ENCODE measurements around the gene NCOA6.
"Not testable (repeated sequence)": the region's sequence is repeated elsewhere in the genome, so short reads cannot be mapped to it uniquely, and the experiment has no call there.

Gene NCOA6

DNA sequence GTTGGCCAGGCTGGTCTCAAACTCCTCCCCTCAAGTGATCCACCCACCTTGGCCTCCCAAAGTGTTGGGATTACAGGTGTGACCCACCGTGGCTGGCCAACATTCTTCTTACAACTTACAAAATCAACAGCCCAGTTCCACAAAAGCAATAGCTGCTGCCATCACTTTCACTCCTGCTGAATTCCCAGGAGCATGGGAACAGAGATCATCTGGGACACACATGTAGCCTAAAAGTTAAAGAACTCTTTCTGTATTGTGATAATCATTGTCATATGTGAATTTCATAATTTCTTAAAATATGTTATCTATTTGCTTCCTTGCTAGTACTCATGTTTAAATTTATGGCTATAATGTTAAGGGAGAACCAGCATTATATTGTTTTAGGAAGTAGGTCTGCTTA is 51.7 kb downstream of the NCOA6 start:
- DNase-seq: no peak

DNA sequence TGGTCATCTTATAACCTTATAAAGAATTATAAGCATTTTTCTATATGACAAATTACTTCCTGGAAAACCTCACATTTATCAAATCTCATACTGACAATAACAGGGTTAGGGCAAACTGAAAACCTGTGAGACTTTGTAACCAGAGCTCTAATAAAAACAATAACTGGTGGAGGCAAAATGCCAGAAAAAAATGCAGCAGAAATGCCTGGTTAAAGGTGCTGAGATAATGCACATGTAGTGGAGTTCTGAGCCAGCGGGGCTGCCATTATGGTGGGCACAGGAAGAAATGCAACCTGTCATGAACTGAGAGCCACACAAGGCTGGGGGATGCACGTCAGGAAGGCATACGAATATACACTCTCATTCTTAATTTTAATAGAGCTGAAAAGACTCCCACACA is 53.0 kb downstream of the NCOA6 start:
- no peak for DNase-seq

DNA sequence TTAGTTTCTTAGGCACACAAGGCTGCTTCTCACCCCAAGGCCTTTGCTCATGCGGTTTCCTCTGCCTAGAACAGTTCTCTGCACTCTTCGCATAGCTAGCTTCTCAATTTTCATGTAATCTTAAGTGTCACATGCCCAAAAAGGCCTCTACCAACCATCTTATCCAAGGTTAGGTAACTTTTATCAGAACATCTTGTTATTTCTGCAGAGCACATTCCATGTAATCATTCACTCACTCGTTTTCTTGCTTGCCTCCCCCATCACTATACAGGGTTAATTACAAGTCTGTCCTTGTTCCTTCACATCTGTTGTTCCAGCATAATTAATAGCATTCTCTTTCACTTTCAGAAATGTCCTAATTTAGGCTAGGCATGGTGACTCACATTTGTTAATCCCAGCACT is 53.8 kb downstream of the NCOA6 start:
- peak; percentile 44 for DNase-seq

DNA sequence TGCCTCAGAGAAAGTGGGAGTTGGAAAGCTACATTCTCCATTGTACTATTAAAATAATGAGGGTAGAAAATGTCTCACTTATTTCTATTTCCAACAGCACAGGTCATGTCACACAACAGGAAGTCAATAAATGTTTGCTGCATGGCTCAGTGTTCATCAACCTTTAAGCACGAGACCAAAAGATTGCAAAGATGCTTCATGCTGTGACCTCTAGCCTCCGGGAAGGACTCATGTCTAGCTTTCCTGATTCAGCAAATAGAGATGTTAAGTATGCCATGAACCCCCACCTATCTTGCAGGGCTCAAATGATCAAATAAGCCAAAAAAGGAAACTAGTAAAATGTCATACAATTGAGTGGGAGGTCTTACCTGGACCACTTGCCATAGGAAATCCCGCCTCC is 57.4 kb downstream of the NCOA6 start:
- DNase-seq: no peak

DNA sequence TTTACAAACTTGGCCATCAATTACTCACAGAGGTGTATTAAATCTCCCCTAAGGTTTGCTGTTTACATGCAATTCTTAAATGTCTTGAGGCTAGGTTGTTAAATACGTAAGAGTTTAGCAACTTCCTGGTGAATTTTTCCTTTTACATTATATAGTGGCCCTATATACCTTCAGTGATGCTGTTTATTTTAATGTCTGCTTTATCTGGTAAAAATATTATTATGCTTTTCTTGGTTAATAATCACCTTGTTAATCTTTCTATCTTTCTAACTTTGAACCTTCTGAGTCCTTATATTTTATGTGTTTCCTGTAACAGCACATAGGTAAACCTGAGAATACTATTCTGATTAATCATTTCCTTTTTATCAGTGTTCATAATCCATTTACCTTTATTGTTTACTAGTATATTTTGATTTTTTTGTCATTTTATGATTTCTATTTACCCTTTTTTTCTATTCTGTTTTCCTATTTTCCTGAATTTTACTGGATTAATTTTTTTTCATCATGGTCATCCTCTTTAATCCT is 63.4 kb downstream of the NCOA6 start:
- DNase-seq: no peak

DNA sequence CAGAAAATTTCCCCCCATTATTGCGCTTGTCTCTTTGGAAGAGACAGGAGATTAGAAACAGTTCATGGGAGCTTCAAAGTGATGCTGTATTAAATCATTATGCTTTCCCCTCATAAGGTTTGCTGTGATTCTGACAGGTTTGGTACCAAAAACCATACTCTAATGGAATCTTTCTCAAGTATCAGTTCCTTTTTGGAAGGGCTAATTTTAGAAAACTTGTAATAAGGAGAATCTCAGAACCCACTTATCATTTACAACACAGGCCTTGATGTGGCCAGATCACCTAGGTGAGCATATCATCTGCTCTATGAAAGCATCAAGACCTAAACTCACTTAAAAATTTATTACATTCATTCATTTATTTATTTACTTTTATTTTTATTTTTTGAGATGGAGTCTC is 70.1 kb downstream of the NCOA6 start:
- peak; percentile 4 for DNase-seq

DNA sequence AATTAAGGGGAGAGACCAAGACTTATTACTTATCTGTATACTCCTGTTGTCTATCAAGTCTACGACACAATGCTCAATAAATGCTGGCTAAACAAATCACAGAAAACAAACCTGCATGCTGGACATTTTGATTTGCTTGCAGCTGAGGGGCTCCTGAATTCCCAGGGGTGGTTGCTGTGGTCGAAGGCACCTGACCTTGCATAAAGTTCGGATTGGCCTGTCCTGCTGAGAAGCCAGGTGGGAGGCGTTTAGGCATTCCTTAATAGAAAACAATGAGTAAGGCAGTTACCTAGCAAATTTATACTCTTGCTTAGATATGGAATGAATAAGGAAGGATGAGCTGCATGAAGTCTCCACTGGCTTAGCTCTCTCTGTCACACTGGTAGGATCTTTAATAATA is 70.8 kb downstream of the NCOA6 start:
- DNase-seq: no peak

DNA sequence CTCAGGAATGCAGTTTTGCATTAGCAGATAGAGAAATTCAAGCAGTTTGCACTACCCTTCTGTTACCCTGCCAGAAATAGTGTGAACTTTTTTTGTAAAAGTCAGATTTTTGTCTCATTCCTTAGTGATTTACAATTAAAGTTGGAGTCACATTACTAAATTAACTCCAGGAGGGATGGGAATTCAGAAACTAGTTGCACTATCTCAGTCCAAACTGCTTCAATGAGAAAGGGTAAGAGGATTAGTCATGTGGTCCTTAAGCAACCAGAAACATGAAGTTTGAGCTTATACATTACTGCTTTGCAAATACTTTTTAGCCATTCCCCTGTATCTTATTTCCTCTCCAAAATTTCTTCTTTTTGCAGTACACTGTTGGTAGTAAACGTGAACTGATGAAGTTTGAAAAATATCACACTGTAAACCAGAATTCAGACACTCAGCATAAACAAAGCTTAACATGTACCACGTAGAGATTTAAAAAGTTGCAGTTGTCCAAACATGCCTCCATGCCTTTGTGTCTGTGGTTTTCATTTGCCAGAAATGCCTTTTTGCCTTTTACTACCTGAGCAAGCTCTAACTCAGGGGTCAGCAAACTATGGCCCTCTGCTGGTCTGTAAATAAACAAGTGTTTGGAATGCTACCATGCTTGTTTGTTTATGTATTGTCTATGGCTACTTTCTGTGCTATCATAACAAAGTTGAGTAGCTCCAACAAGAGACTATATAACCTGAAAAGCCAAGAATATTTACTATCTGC is 71.6 kb downstream of the NCOA6 start:
- no peak for DNase-seq

DNA sequence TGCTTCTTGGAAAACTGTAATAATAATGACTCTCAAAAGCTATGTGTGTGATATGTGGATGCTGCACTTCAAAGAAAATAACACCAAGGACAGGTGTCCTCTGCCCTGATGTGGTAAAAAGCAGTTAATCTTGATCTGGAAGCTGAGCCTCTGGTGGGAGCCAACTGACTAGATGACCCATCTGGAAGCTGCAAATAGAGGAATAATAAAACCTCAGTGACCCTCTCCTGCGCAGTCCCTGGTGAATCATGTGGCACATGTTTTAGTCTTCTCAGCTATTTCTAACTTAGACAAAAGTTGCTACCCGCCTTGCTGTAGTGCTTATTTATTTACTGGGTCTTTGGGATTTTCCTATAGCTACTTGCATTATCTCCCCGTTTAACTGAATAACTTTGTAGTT is 74.0 kb downstream of the NCOA6 start:
- no peak for DNase-seq

DNA sequence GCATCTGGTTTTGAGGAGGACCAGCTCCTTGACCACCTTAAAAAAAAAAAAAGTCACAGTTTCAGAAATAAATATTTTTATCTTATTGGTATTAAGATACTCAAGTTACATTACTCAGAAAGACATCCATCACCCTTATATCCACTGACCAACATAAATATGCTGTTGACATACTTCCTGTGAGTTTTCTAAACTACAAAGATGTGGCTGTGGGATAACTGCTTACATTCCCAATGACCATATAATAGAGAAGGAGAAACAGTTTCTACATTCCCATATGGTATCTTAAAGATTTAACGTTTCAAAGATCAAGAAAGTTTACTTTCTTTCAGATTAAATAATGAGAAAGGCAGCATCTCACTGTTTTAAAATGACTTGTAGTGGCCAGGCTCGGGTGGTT is 75.0 kb downstream of the NCOA6 start:
- no peak for DNase-seq

DNA sequence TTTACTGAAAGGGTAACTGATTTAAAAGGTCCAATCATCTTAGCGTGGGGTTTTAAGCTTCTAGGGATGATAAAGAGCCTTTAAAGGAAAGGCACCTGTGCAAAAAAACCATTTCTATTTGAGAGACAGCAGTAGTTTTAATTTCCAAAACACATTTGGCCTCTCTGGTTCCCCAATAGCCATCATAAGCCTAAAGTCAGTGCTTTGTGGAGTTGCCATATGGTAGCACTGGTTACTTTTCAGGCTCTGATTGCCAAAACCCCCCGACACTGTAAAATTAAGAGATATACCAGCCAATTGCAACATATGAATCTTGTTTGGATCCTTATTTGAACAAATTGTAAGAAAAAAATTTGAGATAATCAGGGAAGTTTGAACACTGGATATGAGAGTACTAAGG is 76.7 kb downstream of the NCOA6 start:
- no peak for DNase-seq

DNA sequence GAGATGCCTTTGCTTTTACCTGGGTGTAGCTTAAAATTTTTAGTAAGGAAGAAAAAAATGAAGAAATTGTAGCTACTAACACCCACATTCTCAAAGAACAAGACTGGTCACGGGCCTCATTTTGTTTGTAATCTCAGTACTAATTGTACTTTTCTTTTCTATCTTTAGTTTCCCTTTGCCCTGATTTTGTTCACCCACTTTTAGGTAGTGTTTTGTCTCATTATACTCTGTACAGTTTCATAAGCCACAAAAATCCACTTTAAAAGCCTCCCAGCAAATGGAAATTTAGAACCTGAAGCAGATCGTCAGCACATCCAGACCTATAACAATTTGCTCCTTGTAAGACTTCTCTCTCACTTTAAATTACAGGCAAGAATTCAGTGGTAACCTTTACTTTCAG is 78.0 kb downstream of the NCOA6 start:
- DNase-seq: no peak

DNA sequence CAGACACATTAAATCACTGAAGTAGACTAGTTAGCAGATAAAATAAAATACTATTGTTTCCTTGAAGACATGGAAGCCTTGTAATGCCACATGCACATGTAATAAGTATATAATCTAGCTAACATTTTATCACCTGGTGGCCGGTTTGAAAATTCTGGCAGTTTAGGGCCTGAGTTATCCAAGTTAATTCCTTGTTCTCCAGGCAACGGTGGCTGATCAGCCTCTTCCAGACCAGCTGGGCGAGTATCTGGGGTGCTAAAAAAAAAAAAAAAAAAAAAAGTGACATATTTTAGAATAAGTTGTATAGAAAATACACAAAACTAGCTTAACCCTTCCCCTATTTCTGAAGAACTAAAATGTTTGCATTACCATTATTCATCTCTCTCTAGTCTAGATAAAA is 78.8 kb downstream of the NCOA6 start:
- DNase-seq: no peak

DNA sequence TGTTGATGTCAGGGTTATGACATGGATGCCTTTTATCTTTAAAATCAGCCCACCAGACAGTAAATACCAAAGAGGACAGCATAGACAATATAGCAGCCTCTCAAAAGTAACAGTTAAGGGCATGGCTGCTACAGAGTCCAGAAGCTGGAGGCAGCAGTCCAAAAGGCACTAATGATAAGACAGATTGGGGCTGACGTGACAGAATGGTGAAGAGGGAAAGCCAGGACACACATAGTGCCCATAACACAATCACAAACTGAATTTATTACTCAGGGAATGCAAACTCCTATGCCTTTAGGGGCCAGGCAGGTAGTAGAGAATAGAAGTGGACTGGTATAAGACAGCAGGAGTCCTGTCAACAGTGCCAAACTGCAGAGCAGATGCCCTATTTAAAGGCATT is 80.6 kb downstream of the NCOA6 start:
- no peak for DNase-seq

DNA sequence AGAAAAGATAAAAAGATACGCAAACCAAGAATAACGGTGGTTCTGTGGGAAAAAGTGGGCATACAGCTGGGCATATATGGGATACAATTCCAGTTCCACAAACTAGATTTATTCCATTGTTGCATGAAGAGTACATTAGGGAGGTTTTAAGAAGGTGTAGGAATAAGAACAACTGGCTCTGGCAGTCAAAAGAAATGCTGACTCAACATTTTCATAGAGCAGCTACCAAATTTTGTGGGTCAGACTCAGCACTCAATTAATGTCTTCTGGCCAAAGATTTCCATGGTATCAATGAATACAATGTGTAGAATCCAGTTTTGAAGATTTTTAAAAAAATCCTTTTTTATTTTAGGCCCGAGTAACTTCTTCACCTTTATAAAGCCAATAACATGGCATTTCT is 81.1 kb downstream of the NCOA6 start:
- DNase-seq: no peak

DNA sequence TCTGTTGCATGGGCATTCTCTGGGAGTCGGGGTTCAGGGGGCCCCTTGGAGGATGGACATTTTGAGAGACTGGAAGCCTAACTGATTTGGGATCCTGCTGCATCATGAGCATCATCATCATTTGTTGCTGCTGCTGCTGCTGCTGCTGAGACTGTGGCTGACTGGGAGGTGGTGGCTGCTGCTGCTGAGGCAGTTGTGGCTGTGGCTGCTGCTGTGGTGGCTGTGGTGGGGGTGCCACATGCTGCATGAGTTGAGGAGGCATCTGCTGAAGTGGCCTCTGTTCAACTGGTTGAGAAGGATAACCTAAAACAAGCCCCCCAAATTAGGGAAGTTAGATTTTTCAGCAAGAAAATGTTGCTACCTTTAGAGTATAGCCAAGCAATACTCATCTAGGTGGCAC is 82.4 kb downstream of the NCOA6 start:
- no peak for DNase-seq

DNA sequence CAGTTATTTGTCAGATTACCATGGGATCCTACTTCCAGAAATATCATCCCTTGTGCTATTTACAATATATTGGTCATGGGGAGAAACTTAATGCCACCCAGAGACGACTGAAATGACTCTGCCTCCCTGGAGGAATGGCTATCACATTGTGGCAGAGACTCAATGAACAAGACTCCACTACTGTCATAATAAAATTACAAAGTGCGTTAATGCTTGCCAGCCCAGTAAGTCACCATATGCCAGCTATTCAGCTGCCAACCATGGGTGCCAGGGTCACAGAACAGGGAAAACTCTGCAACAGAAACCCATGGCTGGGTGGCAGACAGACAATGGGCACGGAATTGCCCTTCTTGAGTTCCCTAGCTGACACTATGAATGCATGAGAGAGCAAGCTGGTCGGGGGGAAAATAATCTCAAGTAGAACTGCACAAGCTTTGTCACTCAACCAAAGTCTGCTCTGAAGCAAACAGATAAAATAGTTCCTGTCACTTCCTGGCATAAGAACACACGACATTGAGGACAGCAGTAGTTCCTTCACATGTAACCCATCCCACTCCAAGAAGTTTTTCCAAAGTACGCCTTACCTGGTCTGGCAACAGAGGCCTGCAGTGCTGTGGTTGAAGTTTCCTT is 89.2 kb downstream of the NCOA6 start:
- no peak for DNase-seq

DNA sequence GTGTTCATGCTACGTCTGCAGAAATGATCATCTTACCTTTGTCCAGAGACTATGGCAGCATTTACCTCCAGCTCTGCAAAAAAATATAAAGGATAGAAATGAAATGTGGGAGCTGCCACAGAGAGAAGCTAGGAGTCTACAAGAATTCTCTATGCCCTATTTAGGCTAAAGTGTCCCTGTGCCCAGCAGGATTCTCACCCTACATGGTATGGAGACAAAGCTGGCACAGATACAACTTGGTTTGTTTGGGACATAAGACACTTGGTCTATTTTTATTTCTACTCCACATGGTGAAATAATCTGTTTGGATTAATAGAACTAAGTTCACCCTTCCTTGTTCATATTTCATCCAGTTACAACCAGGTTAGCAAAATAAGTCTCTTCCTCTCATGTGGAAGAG is 92.9 kb downstream of the NCOA6 start:
- no peak for DNase-seq

DNA sequence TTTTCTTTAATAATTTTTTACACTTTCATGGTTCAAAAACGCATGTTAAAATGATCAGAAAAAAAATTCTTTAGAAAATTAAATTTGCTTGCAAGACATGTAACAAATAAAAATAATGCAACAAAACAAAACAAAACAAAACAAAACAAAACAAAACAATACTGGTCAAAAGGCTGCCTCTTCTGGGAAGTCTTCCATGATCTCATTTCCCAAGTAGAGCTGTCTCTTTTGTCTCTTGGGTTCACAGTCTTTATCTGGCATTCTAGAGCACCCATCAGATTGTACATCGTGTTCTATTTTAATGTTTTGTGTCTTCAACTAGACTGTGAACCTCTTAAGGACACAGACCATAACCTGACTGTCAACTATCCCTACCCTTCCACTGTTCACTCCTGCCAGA is 96.0 kb downstream of the NCOA6 start:
- no peak for DNase-seq

DNA sequence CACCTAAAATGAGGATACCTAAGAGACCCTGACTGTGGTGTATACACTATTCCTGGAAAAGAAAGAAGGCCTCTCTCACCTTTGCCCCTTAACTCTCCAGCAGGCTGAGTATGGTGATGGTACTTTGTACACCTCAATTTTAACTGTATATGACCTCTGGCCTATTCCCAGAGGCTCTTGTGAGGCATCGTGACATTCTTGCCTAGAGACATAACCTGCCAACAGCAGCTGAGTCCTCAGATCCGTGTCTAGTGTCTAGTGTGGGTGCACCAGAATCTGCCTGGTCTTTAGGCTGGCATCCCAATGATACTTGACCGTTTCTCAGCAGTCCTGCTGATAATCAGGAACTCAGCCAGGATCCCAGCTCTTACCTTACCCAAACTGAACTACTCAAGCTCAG is 101.3 kb downstream of the NCOA6 start:
- no peak for DNase-seq

DNA sequence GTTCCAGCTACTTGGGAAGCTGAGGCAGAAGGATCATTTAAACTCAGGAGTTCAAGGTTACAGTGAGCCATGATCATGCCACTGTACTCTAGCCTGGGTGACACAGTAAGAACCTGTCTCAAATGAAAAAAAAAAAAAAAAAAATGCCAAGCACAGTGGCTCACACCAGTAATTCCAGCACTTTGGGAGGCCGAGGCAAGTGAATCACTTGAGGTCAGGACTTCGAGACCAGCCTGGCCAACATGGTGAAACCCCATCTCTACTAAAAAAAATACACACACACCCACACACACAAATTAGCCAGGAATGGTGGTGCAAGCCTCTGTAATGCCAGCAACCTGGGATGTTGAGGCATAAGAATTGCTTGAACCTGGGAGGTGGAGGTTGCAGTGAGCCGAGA is 102.9 kb downstream of the NCOA6 start:
- not testable (repeated sequence) for DNase-seq

DNA sequence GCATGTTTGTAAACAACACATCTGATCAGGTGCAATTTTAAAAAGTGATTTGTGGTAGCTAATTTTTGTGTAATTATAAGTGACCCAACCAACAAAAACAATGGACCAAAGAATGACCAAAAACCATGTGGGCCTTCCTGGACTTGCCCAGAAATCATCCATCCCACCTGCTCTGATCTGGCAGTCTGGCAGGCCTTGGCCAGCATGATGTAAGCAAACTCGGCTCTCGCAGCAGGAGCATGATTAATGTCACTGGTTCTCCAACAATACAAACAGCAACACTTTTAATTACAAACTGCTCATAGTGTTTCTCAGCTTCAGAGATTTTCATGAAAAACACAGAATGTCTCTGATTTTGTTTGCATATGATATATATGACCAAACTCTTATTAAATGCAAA is 105.2 kb downstream of the NCOA6 start:
- DNase-seq: no peak

DNA sequence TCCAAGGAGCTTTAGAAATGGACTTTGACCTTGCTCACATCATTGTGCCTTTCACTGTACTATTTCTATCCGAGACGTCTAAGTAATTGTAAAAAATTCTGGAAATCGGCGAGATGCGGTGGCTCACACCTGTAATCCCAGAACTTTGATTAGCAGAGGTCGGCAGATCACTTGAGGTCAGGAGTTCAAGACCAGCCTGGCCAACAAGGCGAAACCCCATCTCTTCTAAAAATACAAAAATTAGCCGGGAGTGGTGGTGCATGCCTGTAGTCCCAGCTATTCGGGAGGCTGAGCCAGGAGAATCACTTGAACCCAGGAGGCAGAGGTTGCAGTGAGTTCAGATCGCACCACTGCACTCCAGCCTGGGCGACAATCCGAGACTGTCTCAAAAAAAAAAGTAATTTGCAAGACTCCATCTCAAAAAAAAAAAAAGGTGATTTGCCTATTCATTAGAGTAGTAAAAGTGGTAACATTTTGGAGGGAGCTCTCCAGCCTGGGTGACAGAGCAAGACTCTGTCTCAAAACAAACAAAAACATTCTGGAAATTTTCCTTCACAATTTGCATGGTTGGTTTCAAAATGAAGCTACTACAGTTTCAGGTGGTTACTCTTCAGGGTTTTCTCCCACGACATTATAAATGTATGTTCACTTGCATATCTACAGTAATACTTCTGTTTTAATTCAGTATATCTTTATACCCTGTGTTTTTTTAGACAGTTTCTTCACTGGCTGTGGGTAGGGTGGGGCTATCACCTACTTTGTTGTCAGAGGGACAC is 106.0 kb downstream of the NCOA6 start:
- not testable (repeated sequence) for DNase-seq
